ENCODE data around the gene NPDC1.

NPDC1 gene

DNA sequence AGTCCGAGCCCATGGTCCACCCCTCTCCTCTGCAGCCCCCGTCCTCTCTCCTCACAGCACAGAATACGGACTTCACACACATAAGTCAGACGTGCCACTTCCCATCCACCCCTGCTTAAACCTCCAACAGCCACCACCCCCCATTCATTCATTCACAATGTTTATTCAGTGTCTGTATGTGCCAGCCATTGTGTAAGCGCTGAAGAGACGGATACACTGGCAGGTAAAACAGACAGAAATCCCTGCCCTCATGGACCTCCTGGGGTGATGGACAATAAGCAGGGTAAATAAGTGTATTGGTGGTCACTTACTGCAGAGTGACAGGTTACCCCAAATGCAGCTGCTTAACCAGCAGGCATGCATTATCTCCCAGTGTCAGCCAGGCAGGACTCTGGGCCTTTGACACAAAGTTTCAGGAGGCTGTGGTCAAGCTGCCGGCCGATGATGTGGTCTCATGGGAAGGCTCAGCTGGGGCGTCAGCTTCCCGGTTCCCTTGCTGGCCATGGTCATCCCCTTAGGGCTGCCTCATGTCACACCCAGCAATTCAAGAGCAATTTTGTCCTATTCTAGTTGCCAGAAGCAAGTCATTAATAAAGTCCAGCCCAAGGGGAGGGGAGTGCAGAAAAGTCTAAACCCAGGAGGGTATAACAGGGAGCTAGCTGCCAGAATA, 55.6 kb downstream of the NPDC1 start:
- DNase-seq = no peak
